ENCODE measurements around the gene SCP2D1. TPM values are rescaled to one million over a fixed set of nuclear protein-coding genes. Genes with fewer than 3 reads are reported as not detected.

Gene SCP2D1
- total and polyA plus RNA-seq, 2 of the 8 experiments (the other 6 are each of a cell fraction or from before 2014, with no cell fraction given), result not detected

DNA sequence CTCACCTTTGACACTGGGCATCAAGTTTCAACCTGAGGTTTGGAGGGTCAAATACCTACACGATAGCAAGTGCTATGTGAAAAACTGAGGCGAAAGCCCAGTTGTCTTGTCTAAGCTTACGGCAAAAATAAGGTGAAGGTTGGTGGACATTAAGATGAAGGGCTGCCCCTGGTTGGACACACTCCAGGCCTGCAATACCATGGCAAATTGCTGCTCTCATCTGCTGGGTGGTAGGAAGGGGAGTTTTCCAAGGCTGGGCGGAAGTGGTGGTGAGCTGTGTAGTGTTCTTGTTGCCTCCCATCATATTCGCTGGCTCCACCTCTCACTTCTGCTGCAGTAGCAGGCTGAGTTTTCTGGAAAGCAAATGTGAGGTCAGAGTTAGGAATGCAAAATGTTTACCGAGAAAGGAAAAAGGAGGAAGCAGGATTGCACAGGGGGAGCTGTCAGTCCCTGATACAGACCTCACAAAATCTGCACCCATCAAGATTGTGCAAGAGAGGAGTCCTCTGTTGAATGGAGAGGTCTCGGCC lies 33.7 kb downstream of the SCP2D1 start (continued):
- TF ChIP-seq, protein P1, sequence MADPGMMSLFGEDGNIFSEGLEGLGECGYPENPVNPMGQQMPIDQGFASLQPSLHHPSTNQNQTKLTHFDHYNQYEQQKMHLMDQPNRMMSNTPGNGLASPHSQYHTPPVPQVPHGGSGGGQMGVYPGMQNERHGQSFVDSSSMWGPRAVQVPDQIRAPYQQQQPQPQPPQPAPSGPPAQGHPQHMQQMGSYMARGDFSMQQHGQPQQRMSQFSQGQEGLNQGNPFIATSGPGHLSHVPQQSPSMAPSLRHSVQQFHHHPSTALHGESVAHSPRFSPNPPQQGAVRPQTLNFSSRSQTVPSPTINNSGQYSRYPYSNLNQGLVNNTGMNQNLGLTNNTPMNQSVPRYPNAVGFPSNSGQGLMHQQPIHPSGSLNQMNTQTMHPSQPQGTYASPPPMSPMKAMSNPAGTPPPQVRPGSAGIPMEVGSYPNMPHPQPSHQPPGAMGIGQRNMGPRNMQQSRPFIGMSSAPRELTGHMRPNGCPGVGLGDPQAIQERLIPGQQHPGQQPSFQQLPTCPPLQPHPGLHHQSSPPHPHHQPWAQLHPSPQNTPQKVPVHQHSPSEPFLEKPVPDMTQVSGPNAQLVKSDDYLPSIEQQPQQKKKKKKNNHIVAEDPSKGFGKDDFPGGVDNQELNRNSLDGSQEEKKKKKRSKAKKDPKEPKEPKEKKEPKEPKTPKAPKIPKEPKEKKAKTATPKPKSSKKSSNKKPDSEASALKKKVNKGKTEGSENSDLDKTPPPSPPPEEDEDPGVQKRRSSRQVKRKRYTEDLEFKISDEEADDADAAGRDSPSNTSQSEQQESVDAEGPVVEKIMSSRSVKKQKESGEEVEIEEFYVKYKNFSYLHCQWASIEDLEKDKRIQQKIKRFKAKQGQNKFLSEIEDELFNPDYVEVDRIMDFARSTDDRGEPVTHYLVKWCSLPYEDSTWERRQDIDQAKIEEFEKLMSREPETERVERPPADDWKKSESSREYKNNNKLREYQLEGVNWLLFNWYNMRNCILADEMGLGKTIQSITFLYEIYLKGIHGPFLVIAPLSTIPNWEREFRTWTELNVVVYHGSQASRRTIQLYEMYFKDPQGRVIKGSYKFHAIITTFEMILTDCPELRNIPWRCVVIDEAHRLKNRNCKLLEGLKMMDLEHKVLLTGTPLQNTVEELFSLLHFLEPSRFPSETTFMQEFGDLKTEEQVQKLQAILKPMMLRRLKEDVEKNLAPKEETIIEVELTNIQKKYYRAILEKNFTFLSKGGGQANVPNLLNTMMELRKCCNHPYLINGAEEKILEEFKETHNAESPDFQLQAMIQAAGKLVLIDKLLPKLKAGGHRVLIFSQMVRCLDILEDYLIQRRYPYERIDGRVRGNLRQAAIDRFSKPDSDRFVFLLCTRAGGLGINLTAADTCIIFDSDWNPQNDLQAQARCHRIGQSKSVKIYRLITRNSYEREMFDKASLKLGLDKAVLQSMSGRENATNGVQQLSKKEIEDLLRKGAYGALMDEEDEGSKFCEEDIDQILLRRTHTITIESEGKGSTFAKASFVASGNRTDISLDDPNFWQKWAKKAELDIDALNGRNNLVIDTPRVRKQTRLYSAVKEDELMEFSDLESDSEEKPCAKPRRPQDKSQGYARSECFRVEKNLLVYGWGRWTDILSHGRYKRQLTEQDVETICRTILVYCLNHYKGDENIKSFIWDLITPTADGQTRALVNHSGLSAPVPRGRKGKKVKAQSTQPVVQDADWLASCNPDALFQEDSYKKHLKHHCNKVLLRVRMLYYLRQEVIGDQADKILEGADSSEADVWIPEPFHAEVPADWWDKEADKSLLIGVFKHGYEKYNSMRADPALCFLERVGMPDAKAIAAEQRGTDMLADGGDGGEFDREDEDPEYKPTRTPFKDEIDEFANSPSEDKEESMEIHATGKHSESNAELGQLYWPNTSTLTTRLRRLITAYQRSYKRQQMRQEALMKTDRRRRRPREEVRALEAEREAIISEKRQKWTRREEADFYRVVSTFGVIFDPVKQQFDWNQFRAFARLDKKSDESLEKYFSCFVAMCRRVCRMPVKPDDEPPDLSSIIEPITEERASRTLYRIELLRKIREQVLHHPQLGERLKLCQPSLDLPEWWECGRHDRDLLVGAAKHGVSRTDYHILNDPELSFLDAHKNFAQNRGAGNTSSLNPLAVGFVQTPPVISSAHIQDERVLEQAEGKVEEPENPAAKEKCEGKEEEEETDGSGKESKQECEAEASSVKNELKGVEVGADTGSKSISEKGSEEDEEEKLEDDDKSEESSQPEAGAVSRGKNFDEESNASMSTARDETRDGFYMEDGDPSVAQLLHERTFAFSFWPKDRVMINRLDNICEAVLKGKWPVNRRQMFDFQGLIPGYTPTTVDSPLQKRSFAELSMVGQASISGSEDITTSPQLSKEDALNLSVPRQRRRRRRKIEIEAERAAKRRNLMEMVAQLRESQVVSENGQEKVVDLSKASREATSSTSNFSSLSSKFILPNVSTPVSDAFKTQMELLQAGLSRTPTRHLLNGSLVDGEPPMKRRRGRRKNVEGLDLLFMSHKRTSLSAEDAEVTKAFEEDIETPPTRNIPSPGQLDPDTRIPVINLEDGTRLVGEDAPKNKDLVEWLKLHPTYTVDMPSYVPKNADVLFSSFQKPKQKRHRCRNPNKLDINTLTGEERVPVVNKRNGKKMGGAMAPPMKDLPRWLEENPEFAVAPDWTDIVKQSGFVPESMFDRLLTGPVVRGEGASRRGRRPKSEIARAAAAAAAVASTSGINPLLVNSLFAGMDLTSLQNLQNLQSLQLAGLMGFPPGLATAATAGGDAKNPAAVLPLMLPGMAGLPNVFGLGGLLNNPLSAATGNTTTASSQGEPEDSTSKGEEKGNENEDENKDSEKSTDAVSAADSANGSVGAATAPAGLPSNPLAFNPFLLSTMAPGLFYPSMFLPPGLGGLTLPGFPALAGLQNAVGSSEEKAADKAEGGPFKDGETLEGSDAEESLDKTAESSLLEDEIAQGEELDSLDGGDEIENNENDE (IDR thresholded peaks at IDR 0.05; ENCODE audit: insufficient replicate concordance, low read length), result no peak
- no peak for TF ChIP-seq BRCA1 (IDR thresholded peaks at IDR 0.05; ENCODE audit: low read depth, low read length)
- no peak for TF ChIP-seq FOSL1 (IDR thresholded peaks at IDR 0.05; ENCODE audit: insufficient read depth, low read depth, low read length)
- no peak for TF ChIP-seq TBP (IDR thresholded peaks at IDR 0.05; ENCODE audit: low read depth, low read length)
- TF ChIP-seq EZH2 (IDR thresholded peaks at IDR 0.05; ENCODE audit: low read depth, low read length, severe bottlenecking), result no peak
- no peak for TF ChIP-seq TAF1 (IDR thresholded peaks at IDR 0.05; ENCODE audit: low read depth, low read length)
- no peak for TF ChIP-seq JUN (IDR thresholded peaks at IDR 0.05; ENCODE audit: low read depth, low read length)
- no peak for TF ChIP-seq BACH1 (IDR thresholded peaks at IDR 0.05; ENCODE audit: low read length)
- no peak for TF ChIP-seq TAF7 (optimal IDR thresholded peaks at IDR 0.05; ENCODE audit: borderline replicate concordance, low read depth, low read length)
- no peak for TF ChIP-seq TEAD4 (IDR thresholded peaks at IDR 0.05; ENCODE audit: low read depth, low read length)
- no peak for TF ChIP-seq EGR1 (IDR thresholded peaks at IDR 0.05; ENCODE audit: borderline replicate concordance, low read depth, low read length)
- TF ChIP-seq RAD21 (IDR thresholded peaks at IDR 0.05 in 1 of 2, conservative IDR thresholded peaks at IDR 0.05 in 1 of 2; ENCODE audit: low read depth in 2 of 2, low read length in 2 of 2), result no peak
